Measurements from ENCODE around the gene ATG5. TPM values are rescaled to one million over a fixed set of nuclear protein-coding genes. Genes with fewer than 3 reads are reported as not detected.

Gene ATG5
- total RNA-seq, 1 donor from 2014 or later = 34.7 TPM

DNA sequence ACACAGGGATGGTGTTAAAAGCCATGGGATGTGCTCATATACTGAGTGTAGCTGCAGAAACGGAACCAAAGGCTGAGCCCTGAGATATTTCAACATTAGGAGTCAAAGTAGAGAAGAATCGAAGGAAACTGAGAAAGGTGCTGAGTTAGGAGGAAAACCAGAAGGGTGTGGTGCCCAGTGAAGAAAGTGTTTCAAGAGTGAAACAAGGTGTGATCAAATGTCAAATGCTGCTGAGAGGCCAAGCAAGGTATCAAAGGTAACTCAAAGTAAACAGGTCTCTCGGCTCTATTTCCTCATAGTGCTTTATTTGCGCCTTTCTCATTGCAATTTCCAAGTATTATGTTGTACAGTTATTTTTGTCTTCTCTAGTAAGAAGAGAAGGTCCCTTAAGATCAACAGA, 145.4 kb downstream of the ATG5 start:
- Mint-ChIP-seq H3K9me3 (no peaks in the 10 kb centered on the region), H3K4me3 (ENCODE audit: low read depth) (no peak overlapping the region), H3K27ac (no peak overlapping the region), H3K27me3 (ENCODE audit: low read depth) (no peaks in the 10 kb centered on the region), H3K36me3 (ENCODE audit: low read depth) (peaks cover 26% of the 10 kb centered on the region), H3K4me1 (ENCODE audit: low read depth) (peaks cover 51% of the 10 kb centered on the region)
- DNase-seq (ENCODE audit: low spot score) = no peak
- intact Hi-C loops (cut with micrococcal nuclease) = loop anchor here (10.0 kb wide), 2 partner anchors 385 to 695 kb away; no protein-coding TSS in a partner anchor

DNA sequence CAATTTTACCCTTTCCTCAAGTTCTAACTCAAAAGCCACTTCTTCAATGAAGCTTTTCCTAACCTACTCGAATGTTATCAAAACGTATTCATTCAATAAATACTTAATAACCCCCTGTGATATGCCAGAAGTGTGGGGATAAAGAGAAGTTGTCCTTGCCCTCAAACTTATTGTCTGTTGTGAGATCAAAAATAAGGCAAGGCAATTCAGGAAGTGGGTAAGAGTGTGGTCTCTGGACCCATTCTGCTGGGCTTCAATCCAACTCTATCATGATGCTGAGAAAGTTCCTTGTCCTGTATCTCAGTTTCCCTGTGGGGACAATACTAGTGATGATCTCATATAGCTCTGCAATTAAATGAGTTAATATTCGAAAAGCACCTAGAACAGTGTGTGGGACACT, 146.7 kb downstream of the ATG5 start:
- H3K9me3 Mint-ChIP-seq = no peaks in the 10 kb centered on the region
- H3K4me3 Mint-ChIP-seq (ENCODE audit: low read depth) = no peak overlapping the region
- no peak for DNase-seq (ENCODE audit: low spot score)
- intact Hi-C loops (cut with micrococcal nuclease) = no loop called here
- H3K4me1 Mint-ChIP-seq (ENCODE audit: low read depth) = peaks cover 43% of the 10 kb centered on the region
- no peaks in the 10 kb centered on the region for H3K27me3 Mint-ChIP-seq (ENCODE audit: low read depth)
- H3K36me3 Mint-ChIP-seq (ENCODE audit: low read depth) = peaks cover 20% of the 10 kb centered on the region
- no peak overlapping the region for H3K27ac Mint-ChIP-seq

DNA sequence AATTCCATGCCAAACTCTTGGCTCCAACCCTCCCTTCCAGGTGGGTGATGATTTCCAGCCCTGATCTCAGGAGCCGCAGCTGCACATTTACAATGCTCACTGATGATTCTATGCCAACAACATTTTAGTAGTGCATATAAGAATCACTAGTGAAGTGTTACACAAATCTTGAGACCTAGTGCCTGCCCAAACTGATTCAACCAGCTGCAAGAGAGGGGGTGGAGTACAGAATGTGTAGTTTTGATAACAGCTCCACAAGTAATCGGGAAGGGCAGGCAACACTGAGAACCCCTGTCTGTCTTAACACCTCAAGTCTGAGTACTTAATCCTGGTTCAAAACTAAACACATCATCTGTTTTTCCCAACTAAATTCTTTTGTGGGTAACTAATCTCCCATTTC, 147.8 kb downstream of the ATG5 start:
- Mint-ChIP-seq H3K36me3 (ENCODE audit: low read depth) (peaks cover 11% of the 10 kb centered on the region), H3K9me3 (no peaks in the 10 kb centered on the region), H3K27ac (no peak overlapping the region), H3K4me3 (ENCODE audit: low read depth) (no peak overlapping the region), H3K4me1 (ENCODE audit: low read depth) (peaks cover 40% of the 10 kb centered on the region), H3K27me3 (ENCODE audit: low read depth) (no peaks in the 10 kb centered on the region)
- no peak for DNase-seq (ENCODE audit: low spot score)
- intact Hi-C loops (cut with micrococcal nuclease) = no loop called here

DNA sequence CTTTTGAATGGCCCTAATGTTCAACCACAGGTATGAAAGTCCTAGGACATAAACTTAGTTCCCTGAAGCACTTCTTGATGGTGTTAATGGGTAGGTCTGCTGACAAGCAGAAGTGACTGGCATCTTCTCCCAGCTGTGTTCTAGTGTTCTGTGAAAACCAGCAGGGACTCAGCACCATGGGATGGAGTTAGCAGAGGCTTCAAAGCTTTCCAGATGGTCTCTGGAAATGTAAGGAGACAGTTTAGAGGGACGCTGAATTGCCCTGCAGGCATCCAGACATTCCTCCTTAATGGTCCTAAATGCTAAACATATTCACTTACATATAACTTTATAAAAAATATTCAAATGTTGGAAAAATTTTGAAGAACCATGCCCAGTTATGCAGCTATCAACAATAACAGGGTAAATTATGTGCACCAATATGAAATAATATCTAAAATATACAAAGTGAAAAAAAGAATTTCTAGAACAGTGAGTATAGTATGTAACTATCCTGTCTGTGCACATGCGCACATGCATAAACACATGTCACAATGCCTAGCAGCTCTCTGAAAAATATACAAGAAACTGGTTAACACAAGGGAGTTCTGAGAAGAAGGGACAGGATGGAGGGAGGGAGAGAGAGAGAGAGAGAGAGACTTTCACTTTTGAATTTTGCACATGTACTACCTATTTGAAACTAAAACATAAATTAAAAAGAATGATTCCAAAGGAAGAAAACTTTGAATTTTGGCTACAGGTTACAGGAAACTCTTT, 152.3 kb downstream of the ATG5 start:
- Mint-ChIP-seq H3K27ac (peak overlapping the region; percentile 29), H3K9me3 (peaks cover 5% of the 10 kb centered on the region), H3K4me3 (ENCODE audit: low read depth) (no peak overlapping the region), H3K4me1 (ENCODE audit: low read depth) (peaks cover 48% of the 10 kb centered on the region), H3K27me3 (ENCODE audit: low read depth) (no peaks in the 10 kb centered on the region), H3K36me3 (ENCODE audit: low read depth) (peaks cover 10% of the 10 kb centered on the region)
- intact Hi-C loops (cut with micrococcal nuclease) = no loop called here
- DNase-seq (ENCODE audit: low spot score) = no peak

DNA sequence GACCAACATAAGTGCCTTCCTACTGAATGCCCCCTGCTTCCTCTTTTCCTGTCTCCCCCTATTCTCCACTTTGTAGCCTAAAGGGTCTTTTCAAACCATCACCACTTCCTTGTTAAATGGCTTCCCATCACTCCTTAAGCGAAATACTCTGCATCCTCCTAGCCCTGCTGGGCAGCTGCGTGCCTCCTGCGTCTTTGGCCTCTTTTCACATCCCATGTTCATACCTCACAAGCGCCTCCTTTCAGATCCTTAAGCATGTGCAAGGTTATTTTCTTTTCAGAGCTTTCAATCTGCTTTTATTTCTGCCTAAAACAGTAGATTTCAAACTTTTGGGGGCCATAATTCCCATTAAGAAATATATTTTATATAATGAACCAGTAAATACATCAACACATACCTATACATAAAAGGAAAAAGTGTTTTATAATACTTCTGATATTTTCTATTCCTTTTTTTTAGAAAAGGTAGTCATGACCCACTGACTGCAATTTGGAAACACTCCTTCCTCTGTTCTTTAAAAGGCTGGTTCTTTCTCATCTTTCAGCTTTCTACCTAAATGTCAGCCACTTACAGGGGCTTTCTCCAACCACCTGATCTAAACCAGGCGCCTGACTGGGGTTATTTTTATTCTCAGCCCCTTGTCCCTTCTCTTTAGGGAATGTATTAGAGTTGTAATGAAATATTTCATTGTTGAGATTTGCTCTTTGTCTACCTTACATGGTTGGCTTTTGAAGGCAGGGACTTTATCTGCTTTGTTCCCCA, 155.3 kb downstream of the ATG5 start:
- H3K36me3 Mint-ChIP-seq (ENCODE audit: low read depth) = peaks cover 10% of the 10 kb centered on the region
- peaks cover 5% of the 10 kb centered on the region for H3K9me3 Mint-ChIP-seq
- no peaks in the 10 kb centered on the region for H3K27me3 Mint-ChIP-seq (ENCODE audit: low read depth)
- no peak for DNase-seq (ENCODE audit: low spot score)
- H3K4me3 Mint-ChIP-seq (ENCODE audit: low read depth) = no peak overlapping the region
- peaks cover 46% of the 10 kb centered on the region for H3K4me1 Mint-ChIP-seq (ENCODE audit: low read depth)
- H3K27ac Mint-ChIP-seq = no peak overlapping the region
- intact Hi-C loops (cut with micrococcal nuclease) = no loop called here

DNA sequence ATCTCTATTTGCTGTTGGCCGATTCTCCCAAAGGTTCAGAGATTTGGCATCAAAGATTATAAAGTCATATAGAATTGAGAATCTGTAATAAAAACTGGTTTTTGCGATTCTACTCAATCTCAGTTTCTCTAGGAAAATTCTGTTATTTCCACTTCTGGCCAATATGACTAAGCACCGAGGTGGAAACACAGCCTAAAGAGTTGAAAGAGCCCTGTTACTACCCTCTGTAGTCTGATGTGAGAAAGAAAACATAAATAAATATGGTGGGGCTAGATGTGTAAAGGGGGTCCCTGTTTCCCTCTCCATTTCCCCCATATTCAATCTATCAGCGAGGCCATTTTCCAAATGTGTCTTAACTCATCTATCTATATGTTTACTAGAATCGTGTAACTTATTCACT, 156.0 kb downstream of the ATG5 start:
- peaks cover 52% of the 10 kb centered on the region for H3K4me1 Mint-ChIP-seq (ENCODE audit: low read depth)
- H3K36me3 Mint-ChIP-seq (ENCODE audit: low read depth) = peaks cover 13% of the 10 kb centered on the region
- DNase-seq (ENCODE audit: low spot score) = no peak
- no peak overlapping the region for H3K4me3 Mint-ChIP-seq (ENCODE audit: low read depth)
- peaks cover 7% of the 10 kb centered on the region for H3K9me3 Mint-ChIP-seq
- no peaks in the 10 kb centered on the region for H3K27me3 Mint-ChIP-seq (ENCODE audit: low read depth)
- intact Hi-C loops (cut with micrococcal nuclease) = no loop called here
- no peak overlapping the region for H3K27ac Mint-ChIP-seq

DNA sequence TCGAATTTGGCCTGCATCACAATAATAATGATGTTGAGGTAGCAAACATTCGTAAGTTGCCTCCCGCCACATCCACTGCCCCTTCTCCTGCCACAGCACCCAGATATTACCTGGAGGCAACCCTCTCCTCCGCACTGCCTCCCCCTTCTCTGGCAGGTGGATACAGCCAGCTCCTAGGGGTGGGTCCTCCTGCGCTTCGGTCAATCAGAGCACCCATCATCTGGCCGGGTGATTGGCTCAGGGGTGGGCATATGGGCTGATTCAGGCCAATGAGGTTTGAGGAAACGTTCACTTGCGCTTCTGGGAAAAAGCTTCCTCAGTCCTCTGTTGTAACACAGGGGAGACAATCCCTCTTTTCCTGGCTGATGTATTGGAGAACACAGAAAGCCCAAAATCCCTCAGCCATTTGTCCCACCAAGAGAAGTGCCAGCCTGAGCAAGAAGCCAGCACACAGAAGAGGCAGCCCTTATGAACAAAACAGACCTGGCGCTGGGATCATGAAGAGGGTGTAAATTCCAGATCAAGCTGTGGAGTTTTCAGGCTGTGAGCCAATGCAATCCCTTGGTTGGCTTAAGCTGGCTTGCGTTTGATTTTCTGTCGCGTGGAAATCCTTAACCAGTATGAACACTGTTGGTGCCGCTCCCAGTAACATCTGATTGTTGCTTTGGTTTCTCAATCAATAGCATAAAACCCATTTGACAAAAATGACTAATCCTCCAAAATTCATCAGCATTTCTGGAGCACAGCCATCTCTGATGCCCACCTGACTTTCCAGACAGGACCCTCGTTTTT, 157.3 kb downstream of the ATG5 start:
- H3K4me3 Mint-ChIP-seq (ENCODE audit: low read depth) = no peak overlapping the region
- H3K36me3 Mint-ChIP-seq (ENCODE audit: low read depth) = peaks cover 15% of the 10 kb centered on the region
- no peak overlapping the region for H3K27ac Mint-ChIP-seq
- peaks cover 7% of the 10 kb centered on the region for H3K9me3 Mint-ChIP-seq
- no peak for DNase-seq (ENCODE audit: low spot score)
- no peaks in the 10 kb centered on the region for H3K27me3 Mint-ChIP-seq (ENCODE audit: low read depth)
- intact Hi-C loops (cut with micrococcal nuclease) = no loop called here
- H3K4me1 Mint-ChIP-seq (ENCODE audit: low read depth) = peaks cover 57% of the 10 kb centered on the region

DNA sequence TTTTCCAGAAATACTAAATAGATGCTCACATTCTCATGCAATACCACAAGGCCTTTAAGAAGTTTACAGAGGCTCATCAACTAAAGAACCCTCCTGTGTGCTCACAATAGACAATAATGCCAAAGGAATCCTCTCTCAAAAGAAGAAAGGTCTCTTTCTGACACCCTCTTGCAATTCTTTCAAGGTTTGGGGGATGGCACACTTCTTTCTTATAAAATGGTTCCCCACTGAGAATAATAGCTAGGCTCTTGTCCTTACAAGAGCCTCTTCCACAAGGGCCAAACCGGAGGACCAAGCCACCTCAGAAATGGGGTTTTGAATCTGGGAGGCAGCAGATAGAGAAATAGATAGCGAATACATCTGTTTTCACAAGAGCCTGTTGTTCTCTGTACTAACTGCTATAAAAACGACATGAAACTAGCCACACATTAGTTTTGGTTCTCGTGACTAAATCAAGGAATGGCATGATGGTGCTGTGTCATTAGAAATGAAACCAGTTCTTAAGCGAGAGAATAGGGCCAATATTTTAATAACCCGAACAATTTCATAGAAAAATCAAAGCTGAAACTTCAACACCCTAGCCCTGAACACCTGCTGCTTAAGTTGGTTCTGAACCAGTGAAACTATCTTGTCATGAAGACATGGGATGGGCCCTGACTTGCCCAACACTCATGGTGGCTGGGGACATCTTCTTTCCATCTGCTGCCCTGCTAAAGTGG, 158.3 kb downstream of the ATG5 start:
- no peak for DNase-seq (ENCODE audit: low spot score)
- Mint-ChIP-seq H3K4me3 (ENCODE audit: low read depth) (no peak overlapping the region), H3K4me1 (ENCODE audit: low read depth) (peaks cover 62% of the 10 kb centered on the region), H3K9me3 (peaks cover 7% of the 10 kb centered on the region), H3K27me3 (ENCODE audit: low read depth) (no peaks in the 10 kb centered on the region), H3K27ac (peak overlapping the region; percentile 75), H3K36me3 (ENCODE audit: low read depth) (peaks cover 15% of the 10 kb centered on the region)
- intact Hi-C loops (cut with micrococcal nuclease) = loop anchor here (1.0 kb wide), 1 partner anchor 9 kb away; no protein-coding TSS in a partner anchor

DNA sequence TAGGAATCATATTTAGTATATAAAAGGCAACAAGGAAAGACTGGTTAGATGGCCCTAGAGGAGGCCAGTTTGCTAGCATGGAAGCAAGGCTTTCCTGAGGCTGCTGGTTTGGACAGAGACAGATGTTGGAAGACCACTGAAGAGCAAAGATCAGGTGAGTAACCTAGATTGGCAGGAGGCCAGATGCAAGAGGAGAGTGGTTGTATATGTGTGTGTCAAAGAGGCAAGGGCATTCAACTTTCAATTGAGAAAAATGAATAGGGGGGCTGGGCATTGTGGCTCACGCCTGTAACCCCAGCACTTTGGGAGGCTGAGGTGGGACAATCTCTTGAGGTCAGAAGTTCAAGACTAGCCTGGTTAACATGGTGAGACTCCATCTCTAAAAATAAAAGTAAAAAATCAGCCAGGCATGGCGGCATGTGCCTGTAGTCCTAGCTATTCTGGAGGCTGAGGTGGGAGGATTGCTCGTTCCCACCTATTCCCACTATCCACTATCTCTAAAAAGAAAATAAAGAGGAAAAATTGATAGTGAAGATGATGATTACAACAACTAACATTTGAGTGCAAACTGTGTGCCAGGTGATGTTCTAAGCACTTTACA, 159.6 kb downstream of the ATG5 start:
- intact Hi-C loops (cut with micrococcal nuclease) = no loop called here
- peak overlapping the region; percentile 57 for H3K27ac Mint-ChIP-seq
- no peaks in the 10 kb centered on the region for H3K27me3 Mint-ChIP-seq (ENCODE audit: low read depth)
- H3K4me3 Mint-ChIP-seq (ENCODE audit: low read depth) = no peak overlapping the region
- peaks cover 62% of the 10 kb centered on the region for H3K4me1 Mint-ChIP-seq (ENCODE audit: low read depth)
- DNase-seq (ENCODE audit: low spot score) = no peak
- H3K9me3 Mint-ChIP-seq = peaks cover 3% of the 10 kb centered on the region
- peaks cover 10% of the 10 kb centered on the region for H3K36me3 Mint-ChIP-seq (ENCODE audit: low read depth)

DNA sequence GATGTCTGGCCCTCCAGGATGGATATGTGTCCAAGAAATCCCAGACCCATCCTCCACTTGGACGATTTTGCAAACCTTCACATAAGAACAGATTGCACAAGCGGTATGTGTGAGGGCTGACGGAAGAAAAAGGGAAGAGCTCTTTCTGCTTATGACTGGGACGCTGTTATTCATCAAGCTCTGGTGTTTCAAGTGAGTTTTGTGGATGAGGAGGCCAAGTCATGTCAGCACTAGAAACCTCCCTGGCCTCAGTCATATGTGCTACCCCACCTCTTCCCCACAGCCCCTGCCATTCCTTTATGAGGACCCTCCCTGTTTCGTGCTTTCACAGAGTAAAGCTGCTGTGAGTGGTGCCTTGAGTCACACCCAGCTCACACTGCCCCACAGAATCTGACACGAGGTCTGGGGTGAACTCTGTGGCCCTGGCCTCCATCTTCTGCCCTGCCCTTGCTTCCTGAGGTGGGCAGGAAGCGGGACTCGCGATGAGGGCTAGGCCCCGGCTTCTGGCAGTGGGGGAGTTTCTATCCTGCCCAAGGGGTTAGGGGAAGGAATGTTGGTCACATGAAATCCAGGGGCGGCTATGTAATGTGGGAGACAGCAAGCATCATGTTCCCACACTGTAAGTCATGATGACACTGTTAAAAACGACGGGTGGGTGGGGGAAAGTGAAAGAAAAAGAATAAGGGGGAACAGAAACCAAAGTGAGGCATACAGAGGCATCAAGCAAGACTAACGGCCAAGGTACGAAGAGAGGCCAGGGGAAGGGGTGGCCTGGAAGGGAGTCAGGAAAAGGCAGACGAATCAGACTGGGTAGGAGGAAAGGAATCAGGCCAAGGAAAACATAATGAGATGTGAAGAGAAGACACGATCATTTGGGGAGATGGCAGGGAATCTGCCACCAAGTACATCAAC, 161.3 kb downstream of the ATG5 start:
- Mint-ChIP-seq H3K9me3 (peaks cover 3% of the 10 kb centered on the region), H3K36me3 (ENCODE audit: low read depth) (peaks cover 10% of the 10 kb centered on the region), H3K4me1 (ENCODE audit: low read depth) (peaks cover 56% of the 10 kb centered on the region)

DNA sequence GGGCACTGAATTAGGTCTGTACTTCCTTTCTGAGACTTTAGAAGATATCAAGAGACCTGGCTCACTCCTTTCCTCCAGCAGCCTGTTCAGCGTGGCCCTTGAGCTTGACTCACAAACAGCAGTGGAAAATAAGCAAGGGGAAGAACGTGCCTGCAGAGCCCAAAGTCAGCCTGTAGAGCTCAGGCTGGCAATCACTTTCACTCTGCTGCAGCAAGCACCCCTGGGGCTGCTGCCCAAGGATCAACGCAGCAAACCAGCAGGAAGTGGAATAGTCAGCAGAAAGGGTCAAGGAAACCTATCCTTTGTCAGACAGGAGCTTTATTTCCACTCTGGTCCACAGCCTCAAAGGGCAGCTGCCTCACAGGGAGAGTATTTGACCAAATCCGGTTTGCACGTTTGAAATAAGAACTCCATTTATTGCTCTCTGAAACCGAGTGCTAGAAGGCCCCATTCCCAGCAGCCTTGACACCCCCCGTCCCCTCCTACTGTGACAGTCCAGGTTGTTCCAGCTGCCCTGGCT, 162.1 kb downstream of the ATG5 start:
- Mint-ChIP-seq H3K9me3 (peaks cover 3% of the 10 kb centered on the region), H3K27ac (peak overlapping the region; percentile 93), H3K4me3 (ENCODE audit: low read depth) (peak overlapping the region; percentile 74), H3K4me1 (ENCODE audit: low read depth) (peaks cover 57% of the 10 kb centered on the region), H3K27me3 (ENCODE audit: low read depth) (no peaks in the 10 kb centered on the region), H3K36me3 (ENCODE audit: low read depth) (peaks cover 10% of the 10 kb centered on the region)
- intact Hi-C loops (cut with micrococcal nuclease) = no loop called here
- peak; percentile 62 for DNase-seq (ENCODE audit: low spot score)

More for the DNA sequence above, 161.3 kb downstream of the ATG5 start:
- H3K27ac Mint-ChIP-seq = peak overlapping the region; percentile 93
- H3K4me3 Mint-ChIP-seq (ENCODE audit: low read depth) = peak overlapping the region; percentile 74
- intact Hi-C loops (cut with micrococcal nuclease) = loop anchor here (1.0 kb wide), 10 partner anchors 12 to 419 kb away; partner anchors contain the start of gene PRDM1
- DNase-seq (ENCODE audit: low spot score) = peak; percentile 57
- H3K27me3 Mint-ChIP-seq (ENCODE audit: low read depth) = no peaks in the 10 kb centered on the region

All from activated T-helper 2 cell treated with anti-CD3 and anti-CD28 coated beads, Interferon-gamma antibody, Interleukin-2, Interleukin-4, amounts not matched to agents 10 μg/mL and 5 μg/mL and 100 μg/mL, durations not matched to agents 14 hours and 24 hours and 36 hours (primary cell).